Retinal pigment epithelial cell (primary cell): ENCODE data around the gene ACER3.
"Not testable (repeated sequence)": the region's sequence is repeated elsewhere in the genome, so short reads cannot be mapped to it uniquely, and the experiment has no call there.

Source experiments
- DNase-seq: peaks from one replicate; pipeline ENCODE4 v3.0.0-alpha.2; 2010; ENCODE audit warnings: low read depth
- H3K4me3 ChIP-seq: 2 replicates; pipeline ENCODE4 v1.5.1; 2011; ENCODE audit warnings: mild to moderate bottlenecking, low read length, control low read depth, moderate library complexity
- CTCF ChIP-seq: conservative IDR thresholded peaks from 2 replicates; pipeline ENCODE4 v1.5.1; 2011; ENCODE audit warnings: low read depth, low read length, control low read depth, inconsistent platforms

Gene ACER3

GRCh38 chr11:76892306-76892705 is 31.6 kb downstream of the ACER3 start:
- no peak for DNase-seq
- H3K4me3 ChIP-seq = no peak overlapping the region
- no peak for TF ChIP-seq CTCF

GRCh38 chr11:76897233-76897632 is 36.5 kb downstream of the ACER3 start:
- no peak for DNase-seq
- H3K4me3 ChIP-seq = no peak overlapping the region
- TF ChIP-seq CTCF = no peak

- H3K4me3 ChIP-seq = no peak overlapping the region
- no peak for TF ChIP-seq CTCF
- DNase-seq = no peak
Observed at GRCh38 chr11:76901144-76901543, 40.4 kb downstream of the ACER3 start.

GRCh38 chr11:76901622-76902021 is 40.9 kb downstream of the ACER3 start:
- not testable (repeated sequence) for H3K4me3 ChIP-seq, DNase-seq

- TF ChIP-seq CTCF = no peak
- DNase-seq = no peak
- no peak overlapping the region for H3K4me3 ChIP-seq
Observed at GRCh38 chr11:76902121-76903014, 41.6 kb downstream of the ACER3 start.

GRCh38 chr11:76903325-76903724 is 42.6 kb downstream of the ACER3 start:
- no peak overlapping the region for H3K4me3 ChIP-seq
- TF ChIP-seq CTCF = no peak
- DNase-seq = no peak

GRCh38 chr11:76910620-76911414 is 50.1 kb downstream of the ACER3 start:
- DNase-seq = no peak
- no peak overlapping the region for H3K4me3 ChIP-seq
- no peak for TF ChIP-seq CTCF
